ENCODE data around the gene GGA3. TPM values are rescaled to one million over a fixed set of nuclear protein-coding genes. Genes with fewer than 3 reads are reported as not detected.

Gene GGA3
- total and polyA plus RNA-seq, 10 of the 15 experiments (the other 5 are each of a cell fraction or from before 2014, with no cell fraction given), result 7.0 to 57.5 (median 34.0) TPM

DNA sequence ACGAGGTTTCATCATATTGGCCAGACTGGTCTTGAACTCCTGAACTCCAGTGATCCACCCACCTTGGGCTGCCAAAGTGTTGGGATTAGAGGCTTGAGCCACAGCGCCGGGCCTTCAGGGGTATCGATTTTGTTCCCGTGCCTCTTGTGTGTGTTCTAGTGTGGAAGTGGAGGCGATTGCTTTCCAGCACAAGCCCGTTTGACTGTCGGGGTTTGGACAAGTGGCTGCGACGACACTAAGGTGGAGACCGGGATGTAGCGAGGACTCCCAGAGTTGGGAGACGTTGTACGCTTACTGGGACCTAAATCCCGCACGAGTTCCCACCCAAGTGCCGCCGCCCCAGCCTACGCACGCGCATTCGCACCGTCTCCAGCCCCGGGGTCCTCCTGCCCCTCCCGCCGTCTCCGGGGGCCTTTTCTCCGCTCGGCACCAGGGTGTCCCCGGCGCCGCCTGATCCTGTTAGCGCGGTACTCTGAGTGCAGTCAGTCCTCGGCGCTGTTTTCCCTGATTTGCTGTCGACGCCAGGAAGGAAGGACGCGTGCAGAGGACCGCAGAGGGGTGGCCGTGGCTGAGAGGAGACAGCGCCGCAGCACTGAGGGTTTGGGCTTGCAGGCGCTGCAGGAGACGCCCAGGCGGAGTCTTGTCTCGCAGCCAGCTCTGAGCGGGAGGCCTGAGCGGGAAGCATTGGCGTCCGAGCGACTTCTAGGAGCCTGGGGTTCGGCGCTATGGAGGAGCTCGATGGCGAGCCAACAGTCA lies 56.2 kb downstream of the GGA3 start, which contains the start of gene NUP85:
Gene NUP85, plus strand, starts transcription at position 643 of the 756 bp plus-strand sequence. Its CDS starts 83 bp downstream, at position 726.
- ATAC-seq, result peak; percentile 91
- Histone ChIP-seq H3K4me1 (ENCODE audit: control insufficient read depth, insufficient read depth, low read length) (no peaks in the 10 kb centered on the region; the same call in 1 of the 2 replicates), H3K27me3 (replicated peaks in 1 of 2; ENCODE audit: control insufficient read depth in 2 of 2, insufficient read depth in 2 of 2, low read length in 1 of 2) (no peaks in the 10 kb centered on the region), H3K27ac (ENCODE audit: control insufficient read depth, insufficient read depth) (peak within 1 kb of the TSS; percentile 98), H4K20me1 (ENCODE audit: control insufficient read depth, insufficient read depth) (no peaks in the 10 kb centered on the region), H3K4me3 (peak within 1 kb of the TSS; percentile 77), H2AFZ (ENCODE audit: control insufficient read depth, low read depth, low read length) (peak within 1 kb of the TSS; percentile 99), H3K4me2 (ENCODE audit: control insufficient read depth, insufficient read depth) (peak within 1 kb of the TSS; percentile 78), H3K9me3 (replicated peaks; ENCODE audit: control insufficient read depth, insufficient read depth, low read length) (no peaks in the 10 kb centered on the region), H3K36me3 (ENCODE audit: control insufficient read depth in 2 of 2, insufficient read depth in 2 of 2, low read length in 1 of 2) (no peaks in the 10 kb centered on the region), H3K9ac (ENCODE audit: control insufficient read depth, insufficient read depth, low read length) (peak within 1 kb of the TSS; percentile 89), H3K79me2 (ENCODE audit: control insufficient read depth, insufficient read depth, low read length) (peaks cover 37% of the 10 kb centered on the region)
- SMC1A ChIA-PET (ENCODE audit: uncharacterized antibody, unreplicated experiment), result interaction anchor here (0.7 to 7.0 kb wide), 15 partner anchors 22 to 244 kb away, joined by 3 to 74 read pairs (median 4); partner anchors contain the start of genes GGA3 and MRPL58
- peak; percentile 80 for FAIRE-seq
- RAD21 ChIA-PET (ENCODE audit: unreplicated experiment), result interaction anchor here (0.6 to 10.4 kb wide), 12 partner anchors 33 to 339 kb away, joined by 3 to 131 read pairs (median 4); partner anchors contain the start of genes CDR2L, GRB2, MIF4GD and SLC25A19
- no TSS peak for BruUV-seq (replicated peaks)
- 0% methylated on average over 53 of the region's 57 CpGs for WGBS (ENCODE audit: insufficient coverage, insufficient replicate concordance, low lambda C conversion rate, missing lambda C conversion rate)
- POLR2A ChIA-PET, result interaction anchor here (0.6 to 1.4 kb wide), 12 partner anchors 9 to 244 kb away, joined by 3 to 7 read pairs (median 3); partner anchors contain the start of gene SLC25A19
- peak; percentile 66 for DNase-seq (ENCODE audit: low read depth, low spot score)
- in situ Hi-C loops (cut with MboI), result no loop called here
- intact Hi-C loops (cut with micrococcal nuclease; ENCODE audit: unreplicated experiment), result no loop called here
- CTCF ChIA-PET, result interaction anchor here (0.8 to 12.2 kb wide), 10 partner anchors 15 to 243 kb away, joined by 3 to 293 read pairs (median 7); partner anchors contain the start of genes ARMC7 and NT5C
- no peak for TF ChIP-seq BRCA1 (IDR thresholded peaks at IDR 0.05; ENCODE audit: low read depth, low read length)
- no peak for TF ChIP-seq ETV6 (conservative IDR thresholded peaks at IDR 0.05 in 1 of 2, IDR thresholded peaks at IDR 0.05 in 1 of 2; ENCODE audit: borderline replicate concordance in 1 of 2, low read depth in 1 of 2)
- peak; percentile 64; the same call in 1 of the 2 replicates for TF ChIP-seq TARDBP (IDR thresholded peaks at IDR 0.05; ENCODE audit: borderline replicate concordance)
- peak; percentile 57 for TF ChIP-seq MLLT1 (IDR thresholded peaks at IDR 0.05)
- peak; percentile 91 for TF ChIP-seq PML (IDR thresholded peaks at IDR 0.05; ENCODE audit: low read length)
- TF ChIP-seq GABPA (IDR thresholded peaks at IDR 0.05; ENCODE audit: low read depth), result no peak
- TF ChIP-seq SMARCA5 (IDR thresholded peaks at IDR 0.05), result no peak
- no peak for TF ChIP-seq BCL3 (IDR thresholded peaks at IDR 0.05; ENCODE audit: borderline replicate concordance, insufficient read depth, low read depth, low read length, poor library complexity, severe bottlenecking)
- TF ChIP-seq HDAC6 (IDR thresholded peaks at IDR 0.05; ENCODE audit: unreplicated experiment), result peak; percentile 69
- no peak for TF ChIP-seq ZBED1 (IDR thresholded peaks at IDR 0.05; ENCODE audit: borderline replicate concordance)
- TF ChIP-seq ZBTB33 (IDR thresholded peaks at IDR 0.05), result peak; percentile 98
- TF ChIP-seq STAT1 (conservative IDR thresholded peaks at IDR 0.05), result peak; percentile 97
- TF ChIP-seq EP300 (IDR thresholded peaks at IDR 0.05; ENCODE audit: borderline replicate concordance in 1 of 2, control insufficient read depth in 1 of 2, low read depth in 2 of 2, low read length in 2 of 2), result peak in 1 of 2 experiments; percentile 45; a peak in 1 of 4 replicates
- no peak for TF ChIP-seq ZSCAN29 (IDR thresholded peaks at IDR 0.05)
- TF ChIP-seq, protein P1, sequence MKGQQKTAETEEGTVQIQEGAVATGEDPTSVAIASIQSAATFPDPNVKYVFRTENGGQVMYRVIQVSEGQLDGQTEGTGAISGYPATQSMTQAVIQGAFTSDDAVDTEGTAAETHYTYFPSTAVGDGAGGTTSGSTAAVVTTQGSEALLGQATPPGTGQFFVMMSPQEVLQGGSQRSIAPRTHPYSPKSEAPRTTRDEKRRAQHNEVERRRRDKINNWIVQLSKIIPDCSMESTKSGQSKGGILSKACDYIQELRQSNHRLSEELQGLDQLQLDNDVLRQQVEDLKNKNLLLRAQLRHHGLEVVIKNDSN (IDR thresholded peaks at IDR 0.05; ENCODE audit: borderline replicate concordance, extremely low read length, insufficient read depth, low read depth, low read length), result no peak
- TF ChIP-seq ATF7 (IDR thresholded peaks at IDR 0.05; ENCODE audit: low read depth), result no peak

Measured in GM12878 (cell line).